Right ventricle myocardium superior (tissue), 1 donor: ENCODE results near the gene GNL3. TPM values are rescaled to one million over a fixed set of nuclear protein-coding genes. Genes with fewer than 3 reads are reported as not detected.
A peak's percentile ranks its signal among the peaks of the same experiment; 100 is the strongest.

ENCODE experiments used
- ATAC-seq: fragments of 200-7000 bp; cut with Tn5 transposase; one replicate; pipeline ENCODE4 v1.9.1; 2020; ENCODE audit warnings: mild to moderate bottlenecking; ENCODE audit not compliant: poor library complexity
- DNase-seq: peaks from one replicate; pipeline ENCODE4 v3.0.0-alpha.2; 2020
- intact Hi-C: fragments of 100-400 bp; cut with DNase I; formaldehyde crosslinking; loops from one replicate; pipeline ENCODE4 v1.11.2; 2022
- total RNA-seq: library from RNA; stranded (reverse); fragmentation: NEBNext Ultra II Directional; extraction: Animal tissue kit (Norgen Biotek cat#: 25700); gene quantifications from one replicate; pipeline ENCODE4 v1.2.1, GENCODE V29; 2021
- donor health status: DM: no; HTN: yes; CAD: no; lungs with severe emphysema.

Gene GNL3
- total RNA-seq, 1 donor from 2014 or later = 27.2 TPM

DNA sequence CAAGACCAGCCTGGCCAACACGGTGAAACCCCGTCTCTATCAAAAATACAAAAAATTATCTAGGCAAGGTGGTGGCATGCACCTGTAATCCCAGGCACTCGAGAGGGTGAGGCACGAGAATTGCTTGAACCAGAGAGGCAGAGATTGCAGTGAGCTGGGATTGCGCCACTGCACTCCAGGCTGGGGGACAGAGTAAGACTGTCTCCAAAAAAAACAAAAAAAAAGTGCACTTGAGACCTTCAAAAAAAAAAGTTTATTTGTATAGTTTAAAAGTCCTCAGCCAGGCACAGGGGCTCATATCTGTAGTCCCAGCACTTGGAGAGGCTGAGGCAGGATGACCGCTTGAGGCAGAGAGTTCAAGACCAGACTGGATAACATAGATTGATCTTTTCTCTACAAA, 2.2 kb upstream of the GNL3 start:
- intact Hi-C loops = loop anchor here (10.0 kb wide), 1 partner anchor 219 kb away; no protein-coding TSS in a partner anchor
- ATAC-seq (no peak), DNase-seq (no peak)

DNA sequence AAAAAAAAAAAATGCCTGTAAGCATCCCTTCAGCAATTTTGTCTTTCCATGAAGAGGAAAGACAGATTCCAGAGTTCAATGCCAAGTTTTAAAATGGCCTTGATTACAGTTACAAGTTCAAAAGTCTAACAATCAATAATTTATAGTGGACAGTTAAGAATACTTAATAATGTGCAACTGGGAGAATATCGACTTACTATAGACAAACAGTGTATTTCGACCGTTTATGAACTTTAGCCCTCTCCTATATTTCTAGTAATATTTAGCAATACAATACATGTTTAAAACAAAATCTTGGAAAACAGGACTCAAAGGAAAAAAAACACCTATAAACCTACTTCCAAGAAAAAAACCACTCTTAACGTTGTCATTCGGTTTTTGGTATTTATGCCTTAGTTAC, 1.6 kb upstream of the GNL3 start:
- intact Hi-C loops = loop anchor here (10.0 kb wide), 1 partner anchor 219 kb away; no protein-coding TSS in a partner anchor
- ATAC-seq = no peak
- no peak for DNase-seq

DNA sequence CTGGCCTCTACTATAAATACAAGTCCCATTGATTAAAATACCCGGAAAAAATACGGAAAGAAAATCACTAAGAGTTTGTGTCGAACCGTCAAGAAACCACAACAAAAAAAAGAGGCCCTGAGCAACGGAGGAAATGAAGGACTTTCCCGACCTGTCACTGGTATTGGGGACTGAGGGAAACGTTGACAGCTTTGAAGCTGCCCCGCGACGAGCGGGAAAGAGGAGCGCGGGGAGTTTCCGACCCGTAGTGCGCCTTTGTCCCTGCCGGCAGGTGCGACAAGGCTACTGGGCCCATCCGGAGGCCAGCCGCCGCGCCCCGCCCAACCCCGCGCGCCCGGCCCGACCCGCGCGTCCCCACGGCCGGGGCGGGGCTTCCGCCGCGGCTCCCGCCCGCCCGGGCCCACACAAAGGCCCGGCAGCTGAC, 535 bp upstream of the GNL3 start:
- DNase-seq (peak; percentile 87), ATAC-seq (peak; percentile 95)
- intact Hi-C loops = loop anchor here (10.0 kb wide), 1 partner anchor 220 kb away; no protein-coding TSS in a partner anchor

DNA sequence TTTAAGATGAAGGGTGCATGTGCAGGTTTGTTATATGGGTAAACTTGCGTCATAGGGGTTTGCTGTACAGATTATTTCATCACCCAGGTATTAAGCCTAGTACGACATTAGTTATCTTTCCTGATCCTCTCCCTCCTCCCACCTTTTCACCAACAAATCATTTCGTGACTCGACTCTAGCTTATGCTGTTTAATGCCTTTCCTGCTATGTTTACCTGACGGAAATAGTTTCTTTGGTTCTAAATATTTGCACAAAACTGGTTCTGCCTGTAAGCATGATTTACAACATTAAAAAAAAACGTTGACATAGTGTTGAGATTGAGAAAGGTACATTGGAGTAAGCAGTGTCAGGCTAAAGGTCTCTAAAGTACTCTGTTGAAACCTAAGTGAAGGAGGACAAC, 2.4 kb downstream of the GNL3 start:
- no peak for DNase-seq
- intact Hi-C loops = loop anchor here (10.0 kb wide), 1 partner anchor 223 kb away; no protein-coding TSS in a partner anchor
- ATAC-seq = no peak

DNA sequence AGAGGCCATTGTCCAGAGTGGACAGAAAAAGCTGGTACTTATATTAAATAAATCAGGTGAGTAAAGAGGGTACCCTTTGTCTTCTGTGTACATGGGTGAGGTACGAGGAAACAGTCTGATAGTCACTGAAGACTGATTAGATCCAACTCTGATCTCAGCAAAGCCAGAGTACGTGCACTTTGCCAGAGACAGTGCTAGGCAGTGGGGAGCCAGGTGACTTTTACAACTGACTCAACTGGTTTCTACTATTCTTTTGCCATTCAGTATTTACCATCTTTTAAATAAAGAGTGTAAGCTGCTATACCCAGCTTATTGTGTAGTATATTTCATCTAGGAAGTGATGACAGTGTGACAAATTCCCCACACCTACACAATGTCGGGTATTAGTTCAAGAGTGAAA, 3.3 kb downstream of the GNL3 start:
- DNase-seq (no peak), ATAC-seq (no peak)
- intact Hi-C loops = loop anchor here (10.0 kb wide), 1 partner anchor 224 kb away; no protein-coding TSS in a partner anchor

DNA sequence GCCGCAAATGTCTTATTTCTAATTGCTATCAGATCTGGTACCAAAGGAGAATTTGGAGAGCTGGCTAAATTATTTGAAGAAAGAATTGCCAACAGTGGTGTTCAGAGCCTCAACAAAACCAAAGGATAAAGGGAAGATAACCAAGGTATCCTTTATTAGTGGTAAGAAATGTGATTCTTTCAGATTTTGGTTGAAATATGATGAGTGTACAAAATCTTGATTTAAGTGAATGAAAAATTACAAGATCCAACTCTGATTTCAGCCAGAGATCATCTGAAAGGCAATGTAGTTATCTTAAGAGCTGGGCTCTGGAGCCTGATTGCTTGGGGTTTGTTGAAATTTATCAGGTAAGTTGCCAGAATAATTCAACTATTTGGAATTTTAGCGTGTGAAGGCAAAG, 4.7 kb downstream of the GNL3 start:
- DNase-seq (no peak), ATAC-seq (no peak)

DNA sequence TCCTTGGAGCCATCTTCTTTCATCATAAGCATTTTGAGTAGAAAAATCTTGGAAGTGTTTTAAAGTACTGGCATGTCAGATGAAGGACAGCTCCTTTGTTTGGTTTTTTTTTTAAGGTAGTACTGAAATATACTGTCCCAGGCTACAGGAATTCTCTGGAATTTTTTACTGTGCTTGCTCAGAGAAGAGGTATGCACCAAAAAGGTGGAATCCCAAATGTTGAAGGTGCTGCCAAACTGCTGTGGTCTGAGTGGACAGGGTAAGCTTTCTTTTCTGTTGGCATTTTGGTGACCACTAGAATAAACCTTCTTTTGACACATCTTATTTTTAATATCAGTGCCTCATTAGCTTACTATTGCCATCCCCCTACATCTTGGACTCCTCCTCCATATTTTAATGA, 7.2 kb downstream of the GNL3 start:
- no peak for DNase-seq
- intact Hi-C loops = no loop called here
- no peak for ATAC-seq

More for the DNA sequence above, 4.7 kb downstream of the GNL3 start:
- intact Hi-C loops = no loop called here

DNA sequence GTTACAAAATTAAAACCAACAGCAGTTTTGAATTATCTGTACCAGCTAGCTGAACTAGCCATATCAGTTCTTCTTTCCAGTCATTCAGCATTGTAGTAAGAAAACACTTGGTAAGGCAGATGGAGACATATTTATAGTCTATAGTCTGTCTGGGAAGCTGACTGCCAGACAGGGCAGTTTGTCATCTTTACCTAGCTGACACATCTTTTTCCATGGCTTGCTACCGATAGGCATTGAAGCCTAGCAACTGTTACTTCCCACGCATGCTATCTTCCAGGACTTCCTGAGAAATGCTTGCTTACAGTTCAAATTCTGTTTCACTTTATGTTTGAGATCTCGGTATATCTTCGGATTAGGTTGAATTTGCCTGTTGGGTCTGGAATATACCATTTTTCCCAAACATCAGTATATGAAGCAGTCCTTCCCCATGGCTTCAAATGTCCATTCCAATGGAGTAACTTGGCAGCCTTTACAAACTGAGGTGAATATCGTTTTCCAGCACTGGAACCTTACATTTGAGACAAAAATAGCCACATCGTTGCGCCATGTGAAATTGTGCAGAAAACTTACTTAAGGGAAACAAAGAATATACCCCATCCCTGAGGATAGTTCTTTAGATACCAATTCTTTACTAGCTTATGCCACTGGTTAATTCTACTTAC, 8.8 kb downstream of the GNL3 start:
- intact Hi-C loops = no loop called here
- ATAC-seq (no peak), DNase-seq (no peak)

DNA sequence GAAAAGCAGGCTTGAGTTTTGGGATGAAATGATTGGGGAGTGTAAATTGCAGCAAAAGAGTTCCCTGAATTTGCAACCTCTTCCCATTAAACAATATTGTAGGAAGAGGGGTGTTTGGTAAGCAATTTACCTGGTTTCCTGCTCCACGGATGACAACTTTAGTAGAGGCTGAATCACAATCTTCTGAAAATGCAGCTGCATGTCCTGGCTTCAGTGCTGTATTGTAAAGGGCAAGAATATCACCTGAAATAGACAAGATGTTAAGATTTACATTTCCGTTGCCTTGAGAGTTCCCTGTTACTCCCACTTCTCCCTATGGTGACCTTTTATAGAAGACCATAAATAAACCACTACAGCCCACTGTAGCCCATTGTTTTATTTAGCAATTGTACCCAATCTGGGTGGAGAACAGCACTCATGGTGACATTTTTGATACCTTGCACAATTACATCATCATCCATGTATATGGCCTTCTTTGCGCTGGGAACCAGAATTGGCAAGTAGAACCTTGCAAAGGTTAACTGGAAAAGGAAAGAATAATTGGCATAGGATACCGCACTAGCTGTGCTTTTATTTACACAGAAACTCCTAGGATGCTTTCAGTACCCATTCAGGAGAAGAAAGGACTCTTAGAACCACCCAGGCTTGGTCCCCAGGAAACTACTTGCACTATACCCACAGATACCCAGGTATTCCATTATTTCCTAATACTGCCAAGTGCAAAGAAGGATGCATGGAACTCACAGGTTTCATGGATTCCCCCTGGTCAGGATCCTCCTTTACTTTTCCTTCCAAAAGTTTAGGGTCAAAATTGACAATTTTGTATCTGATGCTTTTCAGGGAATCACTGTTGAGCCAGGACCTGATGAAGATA, 10.2 kb downstream of the GNL3 start:
- intact Hi-C loops = no loop called here
- no peak for DNase-seq
- ATAC-seq = no peak

DNA sequence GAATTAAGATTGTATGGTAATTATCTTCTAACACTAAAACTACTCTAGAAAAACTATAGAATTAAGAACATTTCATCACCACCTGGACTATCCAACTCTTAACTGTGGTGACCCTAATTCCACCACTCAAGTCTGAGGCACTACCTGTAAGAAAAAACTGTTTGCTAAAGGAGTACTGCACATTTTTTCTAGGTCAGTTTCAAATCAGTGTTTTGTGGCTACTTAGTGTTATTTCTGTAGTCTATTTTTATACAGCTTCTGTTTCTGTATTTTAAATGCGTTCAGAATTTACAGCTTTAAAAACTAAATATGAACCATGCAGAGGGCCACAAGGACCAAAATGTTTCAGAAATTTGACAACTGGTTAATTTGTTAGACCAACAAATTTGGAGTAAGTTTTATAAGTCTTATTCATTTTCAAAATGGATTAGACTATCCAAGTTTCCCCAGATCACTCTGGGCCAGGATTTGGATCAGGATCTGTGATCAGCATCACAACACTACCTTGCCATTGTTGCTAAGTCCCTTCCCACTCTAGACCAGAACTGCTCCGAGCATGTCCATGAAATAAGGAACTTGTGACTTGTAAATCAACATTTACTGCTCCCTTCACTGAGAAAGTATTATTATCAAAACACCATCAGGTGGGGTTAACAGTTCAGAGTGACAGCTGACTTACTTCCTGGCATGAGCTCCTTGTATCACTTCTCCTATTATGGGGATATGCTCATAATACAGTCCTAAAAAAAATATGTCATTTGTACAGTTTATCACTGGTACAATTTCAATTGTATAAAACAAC, 11.2 kb downstream of the GNL3 start:
- ATAC-seq (no peak), DNase-seq (no peak)
- intact Hi-C loops = no loop called here

DNA sequence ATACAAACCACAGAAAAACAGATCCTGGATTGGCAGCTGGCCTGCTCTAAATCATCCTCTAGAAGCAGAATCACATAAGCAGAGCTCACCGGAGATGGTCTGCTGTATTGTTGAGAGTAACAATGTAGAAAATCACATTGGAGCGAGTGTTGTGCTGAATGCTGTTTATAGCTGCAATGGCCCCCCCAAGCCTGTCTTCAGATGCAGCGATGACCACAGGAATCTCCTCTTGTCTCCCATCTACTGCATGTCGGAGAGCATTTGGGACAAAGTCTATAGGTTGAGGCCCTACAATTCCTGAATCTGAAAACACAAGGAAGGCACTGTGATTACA, 11.8 kb downstream of the GNL3 start:
- intact Hi-C loops = no loop called here
- DNase-seq = no peak
- no peak for ATAC-seq

DNA sequence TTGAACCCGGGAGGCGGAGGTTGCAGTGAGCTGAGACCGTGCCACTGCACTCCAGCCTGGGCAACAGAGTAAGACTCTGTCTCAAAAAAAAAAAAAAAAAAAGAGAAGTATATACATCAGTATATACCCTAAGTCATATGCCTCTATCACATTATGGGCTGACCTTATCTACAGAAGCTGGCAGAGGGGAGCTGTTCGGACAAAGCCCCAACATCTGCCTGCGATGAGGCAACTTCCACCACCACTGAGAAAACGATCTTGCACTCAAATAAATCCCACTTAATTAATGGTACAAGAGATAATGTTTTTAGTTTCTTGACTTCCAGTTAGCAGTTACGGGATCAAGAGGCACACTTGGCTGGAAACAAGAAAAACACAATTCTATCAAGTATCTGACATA, 17.5 kb downstream of the GNL3 start:
- ATAC-seq (no peak), DNase-seq (no peak)
- intact Hi-C loops = no loop called here

DNA sequence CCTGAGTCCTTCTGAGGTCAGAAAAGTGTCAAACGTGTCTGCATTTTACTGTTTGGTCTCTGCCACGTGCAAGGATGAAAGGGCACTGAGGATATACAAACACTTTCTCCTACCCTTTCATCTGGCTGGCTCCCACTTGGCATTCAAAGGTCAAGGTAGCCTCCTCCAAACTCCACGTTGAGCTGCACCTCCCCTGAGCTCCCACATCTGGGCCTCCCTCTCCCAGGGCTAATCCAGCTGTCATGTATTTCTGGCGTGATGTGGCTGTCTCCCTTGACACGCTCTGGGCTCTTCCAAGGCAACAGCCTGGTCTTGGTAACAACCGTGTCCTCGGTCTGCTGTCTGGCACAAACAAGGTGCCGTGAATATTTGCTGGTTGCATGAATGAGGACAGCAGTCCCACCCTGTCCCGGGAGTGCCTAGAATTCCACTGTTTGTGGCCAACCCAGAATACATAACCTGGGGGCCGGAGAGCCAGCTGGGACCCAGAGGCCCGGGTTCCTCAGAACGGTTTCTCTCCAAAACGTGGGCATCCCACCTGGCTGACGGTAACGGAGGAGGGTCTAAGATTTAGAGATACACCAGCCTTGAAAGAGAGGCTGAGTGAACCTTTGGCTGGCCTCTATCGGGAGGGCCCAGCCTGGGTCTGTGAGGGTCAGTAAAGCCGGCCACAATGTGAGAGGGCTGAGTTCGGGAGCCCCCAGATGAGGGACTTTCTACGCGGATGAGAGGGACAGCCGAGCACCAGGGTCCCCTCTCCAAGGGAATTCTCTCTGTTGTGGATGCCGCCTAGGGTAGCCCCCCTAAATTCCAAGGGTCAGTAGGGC, 19.0 kb downstream of the GNL3 start:
- intact Hi-C loops = no loop called here
- DNase-seq (no peak), ATAC-seq (peak; percentile 13)

DNA sequence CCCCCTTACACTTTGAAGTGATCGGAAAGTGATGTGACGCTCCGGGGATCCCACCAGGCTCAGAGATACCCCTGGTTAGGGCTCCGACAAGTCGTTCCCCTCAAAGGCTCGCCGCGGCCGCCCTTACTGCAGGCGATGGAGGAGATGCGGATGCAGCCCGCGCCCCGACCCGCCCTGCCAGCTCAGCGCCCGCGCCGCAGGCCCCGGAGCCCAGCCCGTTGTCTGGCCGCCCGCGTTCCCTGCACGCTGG, 19.5 kb downstream of the GNL3 start:
- no peak for ATAC-seq
- DNase-seq = no peak
- intact Hi-C loops = no loop called here

DNA sequence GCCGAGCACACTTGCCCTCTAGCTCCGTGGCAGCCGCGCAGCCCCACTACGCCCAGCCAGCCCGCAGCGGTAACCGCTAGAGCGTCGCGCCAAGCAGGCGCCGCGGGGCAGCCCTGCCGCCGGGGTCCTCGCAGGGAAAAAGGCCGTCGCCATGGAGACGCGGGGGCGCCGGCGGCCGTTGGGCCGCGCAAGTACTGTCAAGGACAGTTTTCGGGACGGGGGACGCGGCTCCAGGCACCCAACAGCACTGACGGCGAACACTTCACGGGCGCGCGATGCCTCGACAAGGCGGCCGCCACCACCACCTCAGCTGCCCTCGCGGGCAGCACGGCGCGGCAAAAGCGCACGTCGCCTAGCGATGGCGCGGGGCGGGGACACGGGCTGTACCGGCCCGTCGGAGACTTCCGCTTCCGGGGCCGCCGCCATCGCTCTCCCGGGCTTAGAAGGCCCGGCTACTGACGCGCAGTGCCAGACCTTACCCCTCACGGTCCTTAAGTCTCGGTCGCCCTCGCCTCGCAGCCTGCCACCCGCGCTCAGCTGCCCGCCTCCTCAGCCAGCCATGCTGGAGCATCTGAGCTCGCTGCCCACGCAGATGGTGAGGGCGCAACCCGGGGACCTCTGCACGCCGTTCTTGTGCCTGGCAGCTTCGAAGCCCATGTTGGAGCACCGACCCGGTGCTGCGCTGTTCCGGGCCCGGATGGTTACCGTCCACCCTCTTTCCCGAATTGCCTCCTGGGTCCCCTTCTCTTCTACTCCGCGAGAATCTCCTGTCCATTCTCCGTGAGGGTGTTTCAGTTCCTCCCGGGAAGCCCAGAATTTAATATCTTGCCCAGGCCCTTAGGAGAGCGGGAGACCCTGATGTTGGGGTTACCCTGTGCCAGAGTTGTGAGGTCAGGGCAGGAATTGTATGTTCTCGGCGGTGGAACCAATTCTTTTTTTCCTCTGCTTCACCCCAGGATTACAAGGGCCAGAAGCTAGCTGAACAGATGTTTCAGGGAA, 20.2 kb downstream of the GNL3 start, which contains the start of the genes GLT8D1 and SPCS1:
Gene GLT8D1, minus strand, starts transcription at position 104 of the 999 bp plus-strand sequence. CDS start 5,331 bp downstream, outside the sequence.
Gene SPCS1, plus strand, starts transcription at position 419 of the 999 bp plus-strand sequence. Its CDS starts 141 bp downstream, at position 560.
- DNase-seq (peak; percentile 91), ATAC-seq (peak; percentile 97)
- intact Hi-C loops = no loop called here

DNA sequence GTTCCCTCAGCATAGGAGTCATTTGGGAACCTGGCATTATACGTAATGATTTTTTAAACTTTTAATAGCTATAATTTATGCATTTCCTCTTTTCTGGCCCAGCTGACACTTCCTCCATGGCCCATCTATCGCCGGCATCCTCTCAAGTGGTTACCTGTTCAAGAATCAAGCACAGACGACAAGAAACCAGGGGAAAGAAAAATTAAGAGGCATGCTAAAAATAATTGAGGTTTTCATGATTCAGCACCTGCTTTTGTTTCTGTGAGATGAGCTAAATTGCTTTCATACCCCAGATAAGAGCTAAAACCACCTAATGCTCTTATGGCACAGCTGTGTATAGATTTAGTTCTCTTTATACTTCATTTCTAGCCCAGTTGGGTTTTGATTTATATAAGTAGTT, 21.8 kb downstream of the GNL3 start:
- intact Hi-C loops = no loop called here
- DNase-seq = no peak
- ATAC-seq = no peak

DNA sequence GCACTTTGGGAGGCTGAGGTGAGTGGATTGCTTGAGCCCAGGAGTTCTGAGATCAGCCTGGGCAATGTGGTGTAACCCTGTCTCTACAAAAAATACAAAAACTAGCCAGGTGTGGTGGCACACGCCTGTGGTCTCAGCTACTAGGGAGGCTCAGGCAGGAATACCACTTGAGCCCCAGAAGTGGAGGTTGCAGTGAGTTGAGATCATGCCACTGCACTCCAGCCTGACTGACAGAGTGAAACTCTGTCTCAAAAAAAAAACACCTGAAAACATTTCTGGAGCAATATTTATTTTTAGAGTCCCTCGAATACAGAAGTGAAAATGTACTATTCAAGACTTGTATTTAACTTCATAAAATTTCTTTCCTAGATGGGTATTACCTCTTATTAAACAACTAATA, 24.7 kb downstream of the GNL3 start:
- intact Hi-C loops = no loop called here
- ATAC-seq (no peak), DNase-seq (no peak)
